Astrocyte (in vitro differentiated cells and primary cell): ENCODE measurements around the gene POLN.

Experiments
- EZH2 ChIP-seq: IDR thresholded peaks from 2 replicates; pipeline ENCODE4 v1.6.1; 2012; ENCODE audit warnings: mild to moderate bottlenecking, low read length, inconsistent platforms; ENCODE audit not compliant: insufficient read depth
- TF ChIP-seq, protein P1 (sequence below): IDR thresholded peaks from 2 replicates; pipeline ENCODE4 v1.5.1; 2011; ENCODE audit warnings: low read depth, mild to moderate bottlenecking, inconsistent platforms, low read length, moderate library complexity; ENCODE audit not compliant: insufficient read depth

DNA sequence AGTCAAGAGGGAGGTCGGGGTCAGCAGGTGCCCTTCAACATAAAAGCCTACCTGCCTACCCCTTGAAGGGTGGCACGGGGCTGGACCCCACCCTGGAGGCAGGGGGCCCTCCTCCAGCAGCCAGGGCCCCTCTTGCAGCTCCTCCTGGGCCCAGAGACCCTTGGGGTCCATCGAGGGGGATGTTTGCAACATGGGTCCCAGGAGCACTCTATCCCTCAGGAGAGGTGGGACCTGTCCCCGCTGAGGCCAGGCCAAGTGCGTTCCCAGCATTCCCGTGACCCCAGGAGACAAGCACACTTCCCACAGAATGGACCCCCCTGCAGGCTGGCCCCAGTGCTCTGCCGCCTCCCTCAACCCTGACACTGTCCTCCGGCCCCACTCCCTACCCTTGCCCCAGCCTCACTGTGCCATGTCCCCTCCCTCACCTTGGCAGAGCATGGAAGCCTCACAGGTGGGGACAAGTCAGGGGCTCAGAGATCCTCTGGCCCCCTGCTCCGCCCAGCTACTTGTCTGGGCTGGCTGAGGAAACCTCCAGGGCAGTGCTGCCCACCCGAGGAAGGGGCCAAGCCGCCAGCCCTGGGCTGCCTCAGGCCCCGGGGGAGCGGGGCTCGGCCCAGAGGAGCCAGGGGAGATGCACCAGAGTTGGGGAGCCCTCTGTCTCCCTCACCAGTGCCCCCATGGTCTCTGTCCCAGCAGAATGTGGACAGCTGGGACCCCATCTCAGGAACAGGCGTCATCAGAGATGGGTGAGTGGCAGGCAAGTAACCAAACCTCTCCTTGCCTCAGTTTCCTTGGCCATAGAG is 17.8 kb upstream of the POLN start:
- TF ChIP-seq, protein P1, sequence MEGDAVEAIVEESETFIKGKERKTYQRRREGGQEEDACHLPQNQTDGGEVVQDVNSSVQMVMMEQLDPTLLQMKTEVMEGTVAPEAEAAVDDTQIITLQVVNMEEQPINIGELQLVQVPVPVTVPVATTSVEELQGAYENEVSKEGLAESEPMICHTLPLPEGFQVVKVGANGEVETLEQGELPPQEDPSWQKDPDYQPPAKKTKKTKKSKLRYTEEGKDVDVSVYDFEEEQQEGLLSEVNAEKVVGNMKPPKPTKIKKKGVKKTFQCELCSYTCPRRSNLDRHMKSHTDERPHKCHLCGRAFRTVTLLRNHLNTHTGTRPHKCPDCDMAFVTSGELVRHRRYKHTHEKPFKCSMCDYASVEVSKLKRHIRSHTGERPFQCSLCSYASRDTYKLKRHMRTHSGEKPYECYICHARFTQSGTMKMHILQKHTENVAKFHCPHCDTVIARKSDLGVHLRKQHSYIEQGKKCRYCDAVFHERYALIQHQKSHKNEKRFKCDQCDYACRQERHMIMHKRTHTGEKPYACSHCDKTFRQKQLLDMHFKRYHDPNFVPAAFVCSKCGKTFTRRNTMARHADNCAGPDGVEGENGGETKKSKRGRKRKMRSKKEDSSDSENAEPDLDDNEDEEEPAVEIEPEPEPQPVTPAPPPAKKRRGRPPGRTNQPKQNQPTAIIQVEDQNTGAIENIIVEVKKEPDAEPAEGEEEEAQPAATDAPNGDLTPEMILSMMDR, result no peak
- no peak for TF ChIP-seq EZH2
